Upper lobe of right lung (tissue), 1 donor: Measurements from ENCODE around the gene LRRC8E. TPM values are rescaled to one million over a fixed set of nuclear protein-coding genes. Genes with fewer than 3 reads are reported as not detected.

Experiments used
- ATAC-seq: fragments of 200-7000 bp; cut with Tn5 transposase; one replicate; pipeline ENCODE4 v1.9.1; 2020; ENCODE audit warnings: mild to moderate bottlenecking, moderate library complexity
- DNase-seq: peaks from one replicate; pipeline ENCODE4 v3.0.0-alpha.2; 2020
- H3K27ac ChIP-seq: fragments of 200-600 bp; one replicate; pipeline ENCODE4 v1.8.0; 2022
- H3K27me3 ChIP-seq: fragments of 200-600 bp; one replicate; pipeline ENCODE4 v1.8.0; 2022; ENCODE audit warnings: mild to moderate bottlenecking
- H3K36me3 ChIP-seq: fragments of 200-600 bp; one replicate; pipeline ENCODE4 v1.8.0; 2022
- H3K4me1 ChIP-seq: fragments of 200-600 bp; one replicate; pipeline ENCODE4 v1.8.0; 2022
- H3K4me3 ChIP-seq: fragments of 200-600 bp; one replicate; pipeline ENCODE4 v1.8.0; 2022; ENCODE audit warnings: mild to moderate bottlenecking
- H3K9me3 ChIP-seq: fragments of 200-600 bp; one replicate; pipeline ENCODE4 v1.8.0; 2022
- intact Hi-C: fragments of 100-400 bp; cut with DNase I; formaldehyde crosslinking; loops from one replicate; pipeline ENCODE4 v1.11.0; 2022
- long read RNA-seq: library from polyadenylated mRNA; unstranded; transcript quantifications from one replicate; pipeline ENCODE4 v2.0.0, GENCODE V29; 2021
- total RNA-seq: library from RNA; stranded (reverse); fragmentation: NEBNext Ultra II Directional; extraction: Animal tissue kit (Norgen Biotek cat#: 25700); gene quantifications from one replicate; pipeline ENCODE4 v1.2.1, GENCODE V29; 2021
- TF ChIP-seq, protein P1 (sequence below): fragments of 200-600 bp; IDR thresholded peaks from one replicate; pipeline ENCODE4 v1.8.0; 2022; ENCODE audit warnings: antibody characterized with exemption
- donor health status: DM: no; HTN: yes; CAD: no; lungs with severe emphysema.

Gene LRRC8E
- total RNA-seq = 11.0 TPM
- long read RNA-seq, transcript LRRC8E-201 (3 exons, 3,595 nt) = major isoform, 11 of 14 reads
- long read RNA-seq, partial matches to known transcripts = 0 of 14 reads
- long read RNA-seq, other reads (novel, unspliced or antisense) = 3 of 14 reads

DNA sequence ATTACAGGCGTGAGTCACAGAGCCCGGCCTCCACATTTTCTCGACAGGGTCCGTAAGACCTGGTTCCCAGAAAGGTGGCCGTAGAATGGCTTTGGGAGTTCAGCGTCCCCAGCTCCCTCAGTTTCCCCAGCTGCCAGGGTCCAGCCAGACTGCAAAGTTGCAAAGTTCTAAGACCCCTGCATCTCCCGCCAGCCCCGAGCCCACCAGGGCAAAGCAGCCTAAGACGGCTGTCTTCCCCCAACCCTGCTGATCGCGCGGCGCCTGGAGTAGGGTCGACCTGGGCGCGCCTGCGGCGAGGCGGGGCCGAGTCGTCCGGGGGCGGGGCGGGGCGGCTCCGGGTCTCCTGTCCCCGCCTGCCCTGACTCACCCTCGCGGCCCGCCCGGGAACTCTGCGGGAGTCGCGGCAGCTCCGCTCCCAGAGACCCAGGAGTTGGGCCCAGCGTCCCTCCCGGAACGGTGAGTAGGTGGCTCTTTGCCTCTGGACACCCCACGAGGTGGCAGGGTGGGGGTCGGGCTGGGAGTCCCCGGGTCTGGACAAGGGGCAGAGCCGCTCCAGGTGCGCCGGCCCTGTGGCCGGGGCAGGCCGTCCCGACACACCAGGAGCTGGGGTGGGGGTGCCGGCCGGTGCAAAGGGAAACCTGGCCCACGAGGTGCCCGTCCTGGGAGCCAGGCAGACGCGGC, at the start of gene LRRC8E:
LRRC8E (plus strand) TSS at position 366 of the 681 bp plus-strand sequence. CDS start 7,094 bp downstream, outside the sequence.
- peaks cover 14% of the 10 kb centered on the region for H3K27me3 ChIP-seq
- peak; percentile 97 for ATAC-seq

DNA sequence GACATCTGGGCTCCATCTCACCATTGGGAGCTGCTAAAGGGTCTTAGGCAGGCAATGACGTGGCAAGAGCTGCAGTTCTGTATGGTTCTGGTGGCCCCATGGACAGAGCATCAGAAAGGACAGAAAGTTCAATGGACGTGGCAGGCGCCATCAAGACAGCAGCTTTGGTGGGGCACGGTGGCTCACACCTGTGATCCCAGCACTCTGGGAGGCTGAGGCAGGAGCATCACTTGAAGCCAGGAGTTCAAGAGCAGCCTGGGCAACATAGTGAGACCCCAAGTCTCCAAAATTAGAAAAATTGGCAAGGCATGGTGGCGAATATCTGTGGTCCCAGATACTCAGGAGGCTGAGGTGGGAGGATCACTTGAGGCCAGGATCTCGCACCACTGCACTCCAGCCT, 48.8 kb upstream of the LRRC8E start:
- no peaks in the 10 kb centered on the region for H3K4me1 ChIP-seq
- TF ChIP-seq, protein P1, sequence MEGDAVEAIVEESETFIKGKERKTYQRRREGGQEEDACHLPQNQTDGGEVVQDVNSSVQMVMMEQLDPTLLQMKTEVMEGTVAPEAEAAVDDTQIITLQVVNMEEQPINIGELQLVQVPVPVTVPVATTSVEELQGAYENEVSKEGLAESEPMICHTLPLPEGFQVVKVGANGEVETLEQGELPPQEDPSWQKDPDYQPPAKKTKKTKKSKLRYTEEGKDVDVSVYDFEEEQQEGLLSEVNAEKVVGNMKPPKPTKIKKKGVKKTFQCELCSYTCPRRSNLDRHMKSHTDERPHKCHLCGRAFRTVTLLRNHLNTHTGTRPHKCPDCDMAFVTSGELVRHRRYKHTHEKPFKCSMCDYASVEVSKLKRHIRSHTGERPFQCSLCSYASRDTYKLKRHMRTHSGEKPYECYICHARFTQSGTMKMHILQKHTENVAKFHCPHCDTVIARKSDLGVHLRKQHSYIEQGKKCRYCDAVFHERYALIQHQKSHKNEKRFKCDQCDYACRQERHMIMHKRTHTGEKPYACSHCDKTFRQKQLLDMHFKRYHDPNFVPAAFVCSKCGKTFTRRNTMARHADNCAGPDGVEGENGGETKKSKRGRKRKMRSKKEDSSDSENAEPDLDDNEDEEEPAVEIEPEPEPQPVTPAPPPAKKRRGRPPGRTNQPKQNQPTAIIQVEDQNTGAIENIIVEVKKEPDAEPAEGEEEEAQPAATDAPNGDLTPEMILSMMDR = no peak
- H3K27me3 ChIP-seq = no peaks in the 10 kb centered on the region
- H3K36me3 ChIP-seq = no peaks in the 10 kb centered on the region
- intact Hi-C loops = no loop called here
- no peak for DNase-seq
- no peak overlapping the region for H3K27ac ChIP-seq
- no peak overlapping the region for H3K4me3 ChIP-seq
- ATAC-seq = no peak
- no peaks in the 10 kb centered on the region for H3K9me3 ChIP-seq

More for the DNA sequence above, at the start of gene LRRC8E:
- Histone ChIP-seq H3K9me3 (no peaks in the 10 kb centered on the region), H3K4me3 (peak within 1 kb of the TSS; percentile 53), H3K27ac (peak within 1 kb of the TSS; percentile 55), H3K4me1 (peaks cover 7% of the 10 kb centered on the region), H3K36me3 (no peaks in the 10 kb centered on the region)
- TF ChIP-seq, protein P1 = no peak
- peak; percentile 90 for DNase-seq
- intact Hi-C loops = no loop called here

DNA sequence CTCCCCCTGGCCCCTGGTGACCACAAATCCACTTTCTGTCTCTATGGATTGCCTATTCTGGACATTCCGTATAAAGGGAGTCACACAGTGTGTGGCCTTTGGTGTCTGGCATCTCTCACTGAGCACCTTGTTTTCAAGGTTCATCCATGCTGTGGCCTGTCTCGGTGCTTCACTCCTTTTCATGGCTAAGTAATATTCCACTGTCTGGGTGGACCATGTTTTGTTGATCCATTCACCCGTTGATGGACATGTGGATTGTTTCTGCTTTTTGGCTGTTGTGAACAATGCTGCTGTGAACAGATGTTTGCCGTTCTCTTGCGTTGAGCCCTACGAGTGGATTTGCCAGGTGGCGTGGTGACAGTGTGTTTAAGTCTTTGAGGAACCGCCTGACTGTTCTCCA, 47.7 kb upstream of the LRRC8E start:
- intact Hi-C loops = no loop called here
- Histone ChIP-seq H3K4me1 (no peaks in the 10 kb centered on the region), H3K36me3 (no peaks in the 10 kb centered on the region), H3K4me3 (no peak overlapping the region), H3K9me3 (no peaks in the 10 kb centered on the region), H3K27me3 (no peaks in the 10 kb centered on the region), H3K27ac (no peak overlapping the region)
- DNase-seq (no peak), ATAC-seq (no peak)
- TF ChIP-seq, protein P1 = no peak

DNA sequence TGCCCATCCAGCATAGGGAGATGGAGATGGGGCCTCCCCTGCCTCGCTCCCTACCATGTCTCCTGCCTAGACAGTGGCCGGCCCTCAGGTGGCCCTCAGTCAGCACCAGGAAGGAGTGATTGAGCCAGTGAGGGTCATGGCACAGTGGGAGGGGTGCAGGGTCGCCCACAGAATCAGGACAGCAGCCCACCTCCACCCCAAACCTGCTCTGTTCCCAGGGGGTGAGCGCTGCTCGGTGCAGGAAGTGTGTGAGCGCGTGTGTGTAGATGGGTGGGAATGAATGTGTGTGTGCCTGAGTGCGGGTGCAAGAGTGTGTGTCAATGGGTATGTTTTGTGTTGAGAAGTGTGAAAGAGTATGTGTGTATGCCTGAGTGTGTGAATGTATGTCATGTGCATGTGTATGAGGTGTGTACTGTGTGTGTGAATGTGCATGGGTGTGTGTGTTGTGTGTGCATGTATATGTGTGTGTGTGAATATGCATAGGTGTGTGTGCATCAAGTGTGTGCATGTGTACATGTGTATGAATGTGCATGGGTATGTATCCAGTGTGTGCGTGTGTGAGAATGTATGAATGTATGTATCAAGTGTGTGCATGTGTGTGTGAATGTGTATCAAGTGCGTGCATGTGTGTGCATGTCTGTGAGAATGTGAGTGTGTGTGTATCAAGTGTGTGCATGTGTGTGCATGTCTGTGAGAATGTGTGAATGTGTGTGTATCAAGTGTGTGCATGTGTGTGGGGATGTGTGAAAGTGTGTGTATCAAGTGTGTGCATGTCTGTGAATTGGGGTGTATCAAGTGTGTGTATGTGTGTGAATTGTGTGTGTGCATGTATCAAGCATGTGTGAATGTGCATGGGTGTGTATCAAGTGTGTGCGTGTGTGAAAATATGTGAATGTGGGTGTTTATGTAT, 46.3 kb upstream of the LRRC8E start:
- no peaks in the 10 kb centered on the region for H3K4me1 ChIP-seq
- H3K36me3 ChIP-seq = no peaks in the 10 kb centered on the region
- H3K27ac ChIP-seq = no peak overlapping the region
- intact Hi-C loops = no loop called here
- no peaks in the 10 kb centered on the region for H3K9me3 ChIP-seq
- no peaks in the 10 kb centered on the region for H3K27me3 ChIP-seq
- H3K4me3 ChIP-seq = no peak overlapping the region
- TF ChIP-seq, protein P1 = no peak
- DNase-seq = no peak
- ATAC-seq = no peak

DNA sequence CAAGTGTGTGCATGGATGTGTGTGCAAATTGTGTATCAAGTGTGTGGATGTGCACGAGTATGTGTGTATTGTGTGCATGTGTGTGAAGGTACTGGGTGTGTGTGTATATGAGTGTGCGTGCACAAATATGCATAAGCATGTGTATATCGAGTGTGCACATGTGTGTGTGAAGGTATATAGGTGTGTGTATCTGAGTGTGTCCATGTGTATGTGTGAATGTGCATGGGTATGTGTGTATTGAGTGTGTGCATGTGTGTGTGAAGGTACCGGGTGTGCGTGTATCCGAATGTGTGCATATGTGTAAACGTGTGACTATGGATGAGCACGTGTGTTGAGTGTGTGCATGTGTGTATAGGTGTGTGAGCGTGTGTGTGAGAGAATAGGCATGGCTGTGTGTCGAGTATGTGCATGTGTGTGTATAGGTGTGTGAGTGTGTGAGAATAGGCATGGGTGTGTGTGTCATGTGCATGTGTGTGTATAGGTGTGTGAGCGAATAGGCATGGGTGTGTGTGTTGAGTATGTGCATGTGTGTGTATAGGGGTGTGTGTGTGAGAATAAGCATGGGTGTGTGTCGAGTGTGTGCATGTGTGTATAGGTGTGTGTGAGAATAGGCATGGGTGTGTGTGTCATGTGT, 45.5 kb upstream of the LRRC8E start:
- H3K9me3 ChIP-seq = no peaks in the 10 kb centered on the region
- H3K27me3 ChIP-seq = no peaks in the 10 kb centered on the region
- H3K4me1 ChIP-seq = no peaks in the 10 kb centered on the region
- TF ChIP-seq, protein P1 = no peak
- intact Hi-C loops = no loop called here
- H3K36me3 ChIP-seq = no peaks in the 10 kb centered on the region
- no peak overlapping the region for H3K4me3 ChIP-seq
- H3K27ac ChIP-seq = no peak overlapping the region
- DNase-seq = no peak
- ATAC-seq = no peak
